K562 (cell line): ENCODE data around the gene MSTO1.
A peak's percentile ranks its signal among the peaks of the same experiment; 100 is the strongest.

Source experiments
- ARHGAP35 ChIP-seq: fragments of 450-650 bp; IDR thresholded peaks from 2 replicates; pipeline ENCODE4 v1.6.1; 2018; ENCODE audit not compliant: partially characterized antibody
- CTCF ChIP-seq, 3 experiments: IDR thresholded peaks in 2 of 3; conservative IDR thresholded peaks in 1 of 3; 2 replicates each; pipeline ENCODE4 v1.5.1; 2011 to 2012; ENCODE audit warnings: low read length in 3 of 3, mild to moderate bottlenecking in 3 of 3, control low read depth in 2 of 3, improper control_type of control experiment in 1 of 3, inconsistent platforms in 1 of 3, low read depth in 1 of 3, mixed read lengths in 1 of 3, moderate library complexity in 1 of 3; ENCODE audit not compliant: insufficient read depth in 2 of 3
- MAFK ChIP-seq: IDR thresholded peaks from 2 replicates; pipeline ENCODE4 v1.6.1; 2011; ENCODE audit warnings: low read length, improper control_type of control experiment
- MTA2 ChIP-seq: fragments of 450-650 bp; IDR thresholded peaks from 2 replicates; pipeline ENCODE4 v1.6.1; 2016; ENCODE audit warnings: low read depth
- POLR2A ChIP-seq: fragments of 450-650 bp; conservative IDR thresholded peaks from 2 replicates; pipeline ENCODE4 v1.6.1; 2016
- RAD21 ChIP-seq, 2 experiments: fragments of 250-450 bp in 1 of 2; fragments of 450-650 bp in 1 of 2; sonication (Bioruptor Pico) in 1 of 2; formaldehyde crosslinking in 1 of 2; IDR thresholded peaks in 1 of 2; conservative IDR thresholded peaks in 1 of 2; 2 replicates each; pipeline versions ENCODE4 v1.4.0 to v1.8.0; 2020 to 2022; ENCODE audit warnings: mild to moderate bottlenecking in 2 of 2, moderate library complexity in 1 of 2
- SOX6 ChIP-seq: fragments of 450-650 bp; IDR thresholded peaks from 2 replicates; pipeline ENCODE4 v1.6.1; 2014; ENCODE audit warnings: mild to moderate bottlenecking
- SRSF1 ChIP-seq: fragments of 200-400 bp; formaldehyde crosslinking; IDR thresholded peaks from 2 replicates; pipeline ENCODE4 v1.6.1; 2017; ENCODE audit warnings: mild to moderate bottlenecking, low read depth, low read length, moderate library complexity
- YY1 ChIP-seq, 3 experiments: IDR thresholded peaks; 2 replicates each; pipeline ENCODE4 v1.6.1; 2011; ENCODE audit warnings: low read length in 2 of 3, mild to moderate bottlenecking in 2 of 3, moderate library complexity in 2 of 3, borderline replicate concordance in 1 of 3, control low read depth in 1 of 3, low read depth in 1 of 3; ENCODE audit not compliant: insufficient read depth in 3 of 3, insufficient replicate concordance in 2 of 3, control insufficient read depth in 1 of 3, insufficient read length in 1 of 3; ENCODE audit errors: extremely low read depth in 1 of 3
- ZBTB33 ChIP-seq: sonication (generic); formaldehyde crosslinking; IDR thresholded peaks from 2 replicates; pipeline ENCODE4 v1.8.1; 2023; ENCODE audit warnings: mild to moderate bottlenecking, missing genetic modification reagents
- ZNF707 ChIP-seq: fragments of 250-450 bp; sonication (Bioruptor Pico); conservative IDR thresholded peaks from 2 replicates; pipeline ENCODE4 v1.8.0; 2022; ENCODE audit warnings: inconsistent platforms, mild to moderate bottlenecking, moderate library complexity
- ZNF740 ChIP-seq, 3 experiments: fragments of 200-800 bp in 1 of 3; sonication (Bioruptor generic) in 1 of 3; sonication (generic) in 1 of 3; formaldehyde crosslinking in 1 of 3; IDR thresholded peaks; 2 replicates each; pipeline versions ENCODE4 v1.6.1 to v1.8.0; 2016 to 2022; ENCODE audit warnings: mild to moderate bottlenecking in 2 of 3, missing compliant biosample characterization in 2 of 3, missing genetic modification characterization in 2 of 3, missing genetic modification reagents in 1 of 3

GRCh38 chr1:155609515-155610256, at the start of gene MSTO1:
- TF ChIP-seq ZNF740 (CRISPR knock-in tag; IDR thresholded peaks at IDR 0.05) (no peak), ZNF740 (tag; IDR thresholded peaks at IDR 0.05) (no peak), MAFK (no peak), MTA2 (no peak), RAD21 (CRISPR knock-in tag; conservative IDR thresholded peaks at IDR 0.05 in 1 of 2, IDR thresholded peaks at IDR 0.05 in 1 of 2) (no peak), CTCF (IDR thresholded peaks at IDR 0.05 in 2 of 3, conservative IDR thresholded peaks at IDR 0.05 in 1 of 3; ENCODE audit: insufficient read depth in 2 of 3, low read depth in 1 of 3, low read length in 3 of 3) (no peak), ARHGAP35 (no peak), ZBTB33 (CRISPR knock-in tag) (no peak; the same call in 1 of the 2 replicates), ZNF707 (CRISPR knock-in tag) (no peak), POLR2A (peak; percentile 88), SRSF1 (no peak), YY1 (IDR thresholded peaks at IDR 0.05; ENCODE audit: borderline replicate concordance in 1 of 3, control insufficient read depth in 1 of 3, extremely low read depth in 1 of 3, insufficient read depth in 3 of 3, insufficient read length in 1 of 3, insufficient replicate concordance in 2 of 3, low read depth in 1 of 3, low read length in 2 of 3) (no peak), SOX6 (peak; percentile 57)
